Keratinocyte (primary cell): ENCODE data around the gene DNPH1. TPM values are rescaled to one million over a fixed set of nuclear protein-coding genes. Genes with fewer than 3 reads are reported as not detected.

ENCODE experiments used
- DNase-seq: peaks from one replicate; pipeline ENCODE4 v3.0.0-alpha.2; 2011; ENCODE audit warnings: low read depth, missing footprints, low spot score
- FAIRE-seq: peaks from 2 replicates; lab custom pipeline; 2011; peaks lifted over from hg19 to GRCh38; lab: Jason Lieb, UNC
- H2AFZ ChIP-seq: 2 replicates; pipeline ENCODE4 v1.6.0; 2012; ENCODE audit warnings: low read length, control low read depth, inconsistent platforms; ENCODE audit not compliant: control insufficient read depth
- H3K27ac ChIP-seq: 2 replicates; pipeline ENCODE4 v1.5.1; 2011; ENCODE audit warnings: low read length; ENCODE audit not compliant: control insufficient read depth, insufficient read depth
- H3K27me3 ChIP-seq: 3 replicates; pipeline ENCODE4 v1.6.0; 2011; ENCODE audit warnings: low read length; ENCODE audit not compliant: control insufficient read depth, insufficient read depth; ENCODE audit errors: extremely low read depth
- H3K36me3 ChIP-seq, 2 experiments: 2 replicates in 1 of 2; 3 replicates in 1 of 2; pipeline ENCODE4 v1.5.1; 2011; ENCODE audit warnings: low read length in 2 of 2, mild to moderate bottlenecking in 1 of 2; ENCODE audit not compliant: control insufficient read depth in 2 of 2, insufficient read depth in 2 of 2; ENCODE audit errors: extremely low read depth in 1 of 2
- H3K4me1 ChIP-seq: 3 replicates; pipeline ENCODE4 v1.5.1; 2011; ENCODE audit warnings: low read length; ENCODE audit not compliant: control insufficient read depth, insufficient read depth; ENCODE audit errors: extremely low read depth
- H3K4me2 ChIP-seq: 3 replicates; pipeline ENCODE4 v1.6.0; 2011; ENCODE audit warnings: low read depth, low read length; ENCODE audit not compliant: control insufficient read depth, insufficient read depth; ENCODE audit errors: extremely low read depth
- H3K4me3 ChIP-seq, 3 experiments: fragments of 200-600 bp in 1 of 3; sonication (generic) in 1 of 3; 2 replicates in 2 of 3; 3 replicates in 1 of 3; pipeline ENCODE4 v1.5.1; 2011 to 2016; ENCODE audit warnings: low read length in 3 of 3, mild to moderate bottlenecking in 3 of 3, control low read depth in 2 of 3, inconsistent platforms in 1 of 3, low read depth in 1 of 3, mixed read lengths in 1 of 3, mixed run types in 1 of 3, moderate library complexity in 1 of 3; ENCODE audit not compliant: control insufficient read depth in 2 of 3, insufficient read depth in 2 of 3; ENCODE audit errors: extremely low read depth in 1 of 3
- H3K79me2 ChIP-seq: 2 replicates; pipeline ENCODE4 v1.6.0; 2012; ENCODE audit warnings: low read length; ENCODE audit not compliant: control insufficient read depth, insufficient read depth
- H3K9ac ChIP-seq: 3 replicates; pipeline ENCODE4 v1.6.0; 2011; ENCODE audit warnings: low read length; ENCODE audit not compliant: control insufficient read depth, insufficient read depth; ENCODE audit errors: extremely low read depth
- H3K9me1 ChIP-seq: 3 replicates; pipeline ENCODE4 v1.6.0; 2011; ENCODE audit warnings: low read length; ENCODE audit not compliant: control insufficient read depth, insufficient read depth; ENCODE audit errors: extremely low read depth
- H3K9me3 ChIP-seq: 2 replicates; pipeline ENCODE4 v1.5.1; 2012; ENCODE audit warnings: low read depth, low read length; ENCODE audit not compliant: control insufficient read depth
- H4K20me1 ChIP-seq: 3 replicates; pipeline ENCODE4 v1.6.0; 2011; ENCODE audit warnings: low read length; ENCODE audit not compliant: control insufficient read depth, insufficient read depth; ENCODE audit errors: extremely low read depth
- CTCF ChIP-seq, 3 experiments: IDR thresholded peaks in 1 of 3; conservative IDR thresholded peaks in 1 of 3; optimal IDR thresholded peaks in 1 of 3; 2 replicates in 2 of 3; 3 replicates in 1 of 3; pipeline versions ENCODE3 to v1.5.1; 2011; ENCODE audit warnings: low read length in 3 of 3, mild to moderate bottlenecking in 3 of 3, moderate library complexity in 2 of 3, control low read depth in 1 of 3, inconsistent platforms in 1 of 3; ENCODE audit not compliant: insufficient read depth in 2 of 3; ENCODE audit errors: extremely low read depth in 1 of 3
- EZH2 ChIP-seq: IDR thresholded peaks from one replicate; pipeline ENCODE4 v1.6.1; 2012; ENCODE audit warnings: inconsistent platforms, mild to moderate bottlenecking, low read length, moderate library complexity
- dilution Hi-C: fragments of 300-500 bp; cut with MboI; formaldehyde crosslinking; loops from one replicate; pipeline ENCODE4 v1.7.0; 2020; ENCODE audit warnings: low sequenced_read_pairs; ENCODE audit not compliant: extremely low pct_ligation_motif_present
- polyA plus RNA-seq, 5 experiments: library from polyadenylated mRNA; depleted of rRNA in 3 of 5; stranded (reverse) in 3 of 5; stranded (forward) in 1 of 5; unstranded in 1 of 5; fragments of >200 nt; gene quantifications; 1 replicate in 1 of 5; 2 replicates in 3 of 5; 3 replicates in 1 of 5; pipeline versions ENCODE4 v1.2.1 to v1.2.3, GENCODE V29; 2011 to 2012; ENCODE audit warnings: missing spikeins in 2 of 5, low read depth in 1 of 5, low replicate concordance in 1 of 5

The DNPH1 gene
- polyA plus RNA-seq, 1 donor (not counting 4 experiments of a cell fraction or from before 2014, with no cell fraction given), result 73.9 TPM

GRCh38 chr6:43216200-43216599 is 13.1 kb downstream of the DNPH1 start:
- H3K4me1 ChIP-seq, result peaks cover 3% of the 10 kb centered on the region
- H3K4me2 ChIP-seq, result no peak overlapping the region
- no peak overlapping the region for H2AFZ ChIP-seq
- no peaks in the 10 kb centered on the region for H3K79me2 ChIP-seq
- H3K36me3 ChIP-seq, result peaks cover 19 to 25% of the 10 kb centered on the region in 2 experiments
- DNase-seq (no peak), FAIRE-seq (no peak)
- H3K27me3 ChIP-seq, result no peaks in the 10 kb centered on the region
- H3K4me3 ChIP-seq, result no peak overlapping the region
- dilution Hi-C loops, result no loop called here
- H4K20me1 ChIP-seq, result no peaks in the 10 kb centered on the region
- no peaks in the 10 kb centered on the region for H3K9me3 ChIP-seq
- H3K9ac ChIP-seq, result no peak overlapping the region
- no peaks in the 10 kb centered on the region for H3K9me1 ChIP-seq
- H3K27ac ChIP-seq, result no peak overlapping the region
- no peak for TF ChIP-seq EZH2
- TF ChIP-seq CTCF (optimal IDR thresholded peaks at IDR 0.05 in 1 of 3, IDR thresholded peaks at IDR 0.05 in 1 of 3, conservative IDR thresholded peaks at IDR 0.05 in 1 of 3; ENCODE audit: extremely low read depth in 1 of 3, insufficient read depth in 2 of 3, low read length in 3 of 3), result no peak

- H3K4me1 ChIP-seq, result no peaks in the 10 kb centered on the region
- no peaks in the 10 kb centered on the region for H3K79me2 ChIP-seq
- dilution Hi-C loops, result no loop called here
- FAIRE-seq, result no peak
- H3K9me3 ChIP-seq, result no peaks in the 10 kb centered on the region
- H3K27ac ChIP-seq, result no peak overlapping the region
- H3K9me1 ChIP-seq, result no peaks in the 10 kb centered on the region
- no peak overlapping the region for H3K4me3 ChIP-seq
- H4K20me1 ChIP-seq, result no peaks in the 10 kb centered on the region
- H3K36me3 ChIP-seq, result peaks cover 17 to 19% of the 10 kb centered on the region in 2 experiments
- no peak for DNase-seq
- H3K27me3 ChIP-seq, result no peaks in the 10 kb centered on the region
- no peak overlapping the region for H3K9ac ChIP-seq
- no peak overlapping the region for H2AFZ ChIP-seq
- TF ChIP-seq EZH2 (no peak), CTCF (optimal IDR thresholded peaks at IDR 0.05 in 1 of 3, IDR thresholded peaks at IDR 0.05 in 1 of 3, conservative IDR thresholded peaks at IDR 0.05 in 1 of 3; ENCODE audit: extremely low read depth in 1 of 3, insufficient read depth in 2 of 3, low read length in 3 of 3) (no peak)
- H3K4me2 ChIP-seq, result no peak overlapping the region
Observed at GRCh38 chr6:43215066-43215465, 14.2 kb downstream of the DNPH1 start.
